ENCODE results near the gene NAPSA. TPM values are rescaled to one million over a fixed set of nuclear protein-coding genes. Genes with fewer than 3 reads are reported as not detected.

The NAPSA gene
- polyA plus RNA-seq, 1 donor from 2014 or later, result not detected

GRCh38 chr19:50317115-50317514, 48.3 kb downstream of the NAPSA start:
- Histone ChIP-seq H4K20me1 (ENCODE audit: insufficient read depth) (no peaks in the 10 kb centered on the region), H2AFZ (ENCODE audit: low read depth, low read length) (no peak overlapping the region), H3K9me2 (ENCODE audit: insufficient read depth, low read length) (no peaks in the 10 kb centered on the region), H3F3A (ENCODE audit: insufficient read depth, low read length, poor library complexity, severe bottlenecking) (no peaks in the 10 kb centered on the region), H3K36me3 (ENCODE audit: insufficient read depth, low read length) (no peaks in the 10 kb centered on the region), H3K79me2 (replicated peaks; ENCODE audit: insufficient read depth, low read length) (no peaks in the 10 kb centered on the region), H3K27me3 (ENCODE audit: insufficient read depth, low read depth, low read length) (peaks cover 31% of the 10 kb centered on the region), H3K27ac (ENCODE audit: low read length) (no peak overlapping the region), H3K9me3 (ENCODE audit: low read length) (no peaks in the 10 kb centered on the region), H3K9ac (ENCODE audit: low read length) (no peak overlapping the region), H3K4me3 (ENCODE audit: low read length) (no peak overlapping the region), H3K4me2 (ENCODE audit: low read length) (no peak overlapping the region)
- TF ChIP-seq SMC3 (conservative IDR thresholded peaks at IDR 0.05; ENCODE audit: poor library complexity) (no peak), MXI1 (conservative IDR thresholded peaks at IDR 0.05; ENCODE audit: poor library complexity, severe bottlenecking) (no peak), TAF1 (IDR thresholded peaks at IDR 0.05; ENCODE audit: low read depth) (no peak), EP300 (conservative IDR thresholded peaks at IDR 0.05; ENCODE audit: poor library complexity, severe bottlenecking) (no peak), REST (IDR thresholded peaks at IDR 0.05; ENCODE audit: borderline replicate concordance) (no peak), RAD21 (conservative IDR thresholded peaks at IDR 0.05) (no peak), CTCF (IDR thresholded peaks at IDR 0.05; ENCODE audit: poor library complexity, severe bottlenecking) (no peak), POLR2AphosphoS5 (IDR thresholded peaks at IDR 0.05) (no peak), EZH2 (IDR thresholded peaks at IDR 0.05; ENCODE audit: borderline replicate concordance, insufficient read depth, low read length, poor library complexity, severe bottlenecking) (no peak)

- Histone ChIP-seq H3K27ac (ENCODE audit: low read length) (peak overlapping the region; percentile 95), H3K36me3 (ENCODE audit: insufficient read depth, low read length) (no peaks in the 10 kb centered on the region), H3K4me3 (ENCODE audit: low read length) (peak overlapping the region; percentile 82), H2AFZ (ENCODE audit: low read depth, low read length) (peak overlapping the region; percentile 52), H3K9ac (ENCODE audit: low read length) (peak overlapping the region; percentile 87), H3K9me3 (ENCODE audit: low read length) (no peaks in the 10 kb centered on the region), H3K27me3 (ENCODE audit: insufficient read depth, low read depth, low read length) (peaks cover 31% of the 10 kb centered on the region), H3K79me2 (replicated peaks; ENCODE audit: insufficient read depth, low read length) (no peaks in the 10 kb centered on the region), H4K20me1 (ENCODE audit: insufficient read depth) (no peaks in the 10 kb centered on the region), H3K4me2 (ENCODE audit: low read length) (peak overlapping the region; percentile 73), H3K9me2 (ENCODE audit: insufficient read depth, low read length) (no peaks in the 10 kb centered on the region), H3F3A (ENCODE audit: insufficient read depth, low read length, poor library complexity, severe bottlenecking) (no peaks in the 10 kb centered on the region)
- TF ChIP-seq EP300 (conservative IDR thresholded peaks at IDR 0.05; ENCODE audit: poor library complexity, severe bottlenecking) (no peak), TAF1 (IDR thresholded peaks at IDR 0.05; ENCODE audit: low read depth) (peak; percentile 75), SMC3 (conservative IDR thresholded peaks at IDR 0.05; ENCODE audit: poor library complexity) (peak; percentile 33), EZH2 (IDR thresholded peaks at IDR 0.05; ENCODE audit: borderline replicate concordance, insufficient read depth, low read length, poor library complexity, severe bottlenecking) (no peak), REST (IDR thresholded peaks at IDR 0.05; ENCODE audit: borderline replicate concordance) (peak; percentile 59), CTCF (IDR thresholded peaks at IDR 0.05; ENCODE audit: poor library complexity, severe bottlenecking) (peak; percentile 54), POLR2AphosphoS5 (IDR thresholded peaks at IDR 0.05) (peak; percentile 71), MXI1 (conservative IDR thresholded peaks at IDR 0.05; ENCODE audit: poor library complexity, severe bottlenecking) (peak; percentile 50), RAD21 (conservative IDR thresholded peaks at IDR 0.05) (peak; percentile 30)
Measured at GRCh38 chr19:50315773-50316448, 49.5 kb downstream of the NAPSA start.
